Trophoblast cell (in vitro differentiated cells and primary cell): ENCODE data around the gene MELTF.
"Not testable (repeated sequence)": the region's sequence is repeated elsewhere in the genome, so short reads cannot be mapped to it uniquely, and the experiment has no call there.

Source experiments
- DNase-seq, 2 donors: peaks; one replicate each; pipeline ENCODE4 v3.0.0-alpha.2; 2016
- H2AFZ ChIP-seq: 2 replicates; pipeline ENCODE4 v1.6.1; 2013; ENCODE audit warnings: low read length, moderate library complexity, mild to moderate bottlenecking; ENCODE audit not compliant: insufficient read depth, poor library complexity
- H2AK5ac ChIP-seq: 2 replicates; pipeline ENCODE4 v1.6.1; 2013; ENCODE audit warnings: mild to moderate bottlenecking, low read length
- H2BK120ac ChIP-seq: 2 replicates; pipeline ENCODE4 v1.6.1; 2013; ENCODE audit warnings: low read length, mild to moderate bottlenecking, moderate library complexity; ENCODE audit not compliant: insufficient read depth, poor library complexity
- H2BK12ac ChIP-seq: 2 replicates; pipeline ENCODE4 v1.6.1; 2013; ENCODE audit warnings: mild to moderate bottlenecking, low read length, moderate library complexity
- H2BK5ac ChIP-seq: 2 replicates; pipeline ENCODE4 v1.6.1; 2013; ENCODE audit warnings: low read length, low read depth, moderate library complexity, mild to moderate bottlenecking; ENCODE audit not compliant: poor library complexity
- H3K14ac ChIP-seq: 2 replicates; pipeline ENCODE4 v1.6.1; 2013; ENCODE audit warnings: mild to moderate bottlenecking, low read length
- H3K18ac ChIP-seq: 2 replicates; pipeline ENCODE4 v1.6.1; 2013; ENCODE audit warnings: mild to moderate bottlenecking, low read length
- H3K23ac ChIP-seq: 2 replicates; pipeline ENCODE4 v1.6.1; 2013; ENCODE audit warnings: low read length
- H3K27ac ChIP-seq: 2 replicates; pipeline ENCODE4 v1.5.1; 2013; ENCODE audit warnings: low read depth, mild to moderate bottlenecking, inconsistent platforms, low read length, moderate library complexity
- H3K27me3 ChIP-seq: 2 replicates; pipeline ENCODE4 v1.6.1; 2013; ENCODE audit warnings: inconsistent platforms, mild to moderate bottlenecking, low read length, moderate library complexity; ENCODE audit not compliant: insufficient read depth
- H3K36me3 ChIP-seq, 2 experiments: 1 replicate in 1 of 2; 2 replicates in 1 of 2; pipeline ENCODE4 v1.6.1; 2013; ENCODE audit warnings: low read length in 2 of 2, mild to moderate bottlenecking in 2 of 2, moderate library complexity in 1 of 2; ENCODE audit not compliant: insufficient read depth in 2 of 2, control insufficient read depth in 1 of 2
- H3K4ac ChIP-seq: 2 replicates; pipeline ENCODE4 v1.6.1; 2013; ENCODE audit warnings: low read depth, mild to moderate bottlenecking, low read length, moderate library complexity
- H3K4me1 ChIP-seq, 2 experiments: 1 replicate in 1 of 2; 2 replicates in 1 of 2; pipeline ENCODE4 v1.6.1; 2013; ENCODE audit warnings: low read length in 2 of 2, mild to moderate bottlenecking in 2 of 2, moderate library complexity in 1 of 2; ENCODE audit not compliant: insufficient read depth in 2 of 2, control insufficient read depth in 1 of 2
- H3K4me2 ChIP-seq: 2 replicates; pipeline ENCODE4 v1.6.1; 2013; ENCODE audit warnings: inconsistent platforms, mild to moderate bottlenecking, low read length, moderate library complexity
- H3K4me3 ChIP-seq: 2 replicates; pipeline ENCODE4 v1.5.1; 2013; ENCODE audit warnings: mild to moderate bottlenecking, low read depth, low read length, inconsistent platforms
- H3K79me1 ChIP-seq: one replicate; pipeline ENCODE4 v1.6.1; 2013; ENCODE audit warnings: low read length
- H3K79me2 ChIP-seq: 2 replicates; pipeline ENCODE4 v1.6.1; 2013; ENCODE audit warnings: low read length, mild to moderate bottlenecking; ENCODE audit not compliant: control insufficient read depth, insufficient read depth, poor library complexity
- H3K9ac ChIP-seq: 2 replicates; pipeline ENCODE4 v1.6.1; 2013; ENCODE audit warnings: mild to moderate bottlenecking, low read length
- H3K9me3 ChIP-seq: 2 replicates; pipeline ENCODE4 v1.6.1; 2013; ENCODE audit warnings: low read depth, mild to moderate bottlenecking, control low read depth, inconsistent platforms, low read length; ENCODE audit not compliant: insufficient read depth
- H4K12ac ChIP-seq: 2 replicates; pipeline ENCODE4 v1.6.1; 2013; ENCODE audit warnings: low read depth, mild to moderate bottlenecking, low read length, moderate library complexity
- H4K8ac ChIP-seq: 2 replicates; pipeline ENCODE4 v1.6.1; 2013; ENCODE audit warnings: low read depth, mild to moderate bottlenecking, low read length, moderate library complexity
- H4K91ac ChIP-seq: one replicate; pipeline ENCODE4 v1.6.1; 2013; ENCODE audit warnings: low read depth, mild to moderate bottlenecking, low read length, moderate library complexity
- WGBS: extraction: QIAGEN DNeasy Blood & Tissue Kit; methylation state at CpG from one replicate; pipeline ENCODE4 v1.1.7; 2013; ENCODE audit warnings: missing lambda C conversion rate; ENCODE audit not compliant: insufficient read length, insufficient coverage; ENCODE audit errors: extremely low coverage; 5-methylcytosine and 5-hydroxymethylcytosine counted together

MELTF gene

GRCh38 chr3:197062446-197062845, 32.8 kb upstream of the MELTF start:
- Histone ChIP-seq H4K8ac (no peak overlapping the region), H2AFZ (no peak overlapping the region), H4K12ac (no peak overlapping the region), H2BK120ac (no peak overlapping the region), H3K79me1 (no peaks in the 10 kb centered on the region), H4K91ac (no peak overlapping the region), H3K9me3 (no peaks in the 10 kb centered on the region), H3K14ac (no peak overlapping the region), H3K27ac (no peak overlapping the region), H2BK12ac (no peak overlapping the region), H3K4me1 (no peaks in the 10 kb centered on the region), H3K9ac (no peak overlapping the region), H3K4me3 (no peak overlapping the region), H3K23ac (no peak overlapping the region), H2BK5ac (no peak overlapping the region), H3K36me3 (peaks cover 9 to 13% of the 10 kb centered on the region in 2 experiments), H2AK5ac (no peak overlapping the region), H3K4me2 (no peak overlapping the region), H3K79me2 (no peaks in the 10 kb centered on the region), H3K27me3 (no peaks in the 10 kb centered on the region), H3K18ac (no peak overlapping the region), H3K4ac (no peak overlapping the region)
- no peak for DNase-seq
- no CpG with 5 or more reads among the region's 4 CpGs for whole genome bisulfite sequencing

GRCh38 chr3:197051637-197052036, 22.0 kb upstream of the MELTF start:
- not testable (repeated sequence) for H3K4me2 ChIP-seq, H3K27ac ChIP-seq, H3K4me1 ChIP-seq, H2BK12ac ChIP-seq, H3K23ac ChIP-seq, H4K12ac ChIP-seq, H4K8ac ChIP-seq, H3K79me2 ChIP-seq, H3K9ac ChIP-seq, H2AFZ ChIP-seq, H2BK5ac ChIP-seq, H4K91ac ChIP-seq, H3K18ac ChIP-seq, H3K79me1 ChIP-seq, H3K9me3 ChIP-seq, H3K4me3 ChIP-seq, H3K27me3 ChIP-seq, H2AK5ac ChIP-seq, H2BK120ac ChIP-seq, H3K4ac ChIP-seq, H3K14ac ChIP-seq
- H3K36me3 ChIP-seq: peaks cover 17 to 23% of the 10 kb centered on the region in 2 experiments
- peak; percentile 15 to 72 for DNase-seq
- WGBS: no CpG with 5 or more reads among the region's 6 CpGs

GRCh38 chr3:197050511-197050910, 20.9 kb upstream of the MELTF start:
- Histone ChIP-seq H3K14ac (no peak overlapping the region), H3K36me3 (peaks cover 17 to 20% of the 10 kb centered on the region in 2 experiments), H3K9me3 (no peaks in the 10 kb centered on the region), H3K4ac (no peak overlapping the region), H2AFZ (no peak overlapping the region), H2BK120ac (no peak overlapping the region), H3K4me3 (no peak overlapping the region), H4K12ac (no peak overlapping the region), H3K4me2 (no peak overlapping the region), H2BK12ac (no peak overlapping the region), H3K79me1 (no peaks in the 10 kb centered on the region), H2BK5ac (no peak overlapping the region), H3K27ac (no peak overlapping the region), H3K9ac (no peak overlapping the region), H3K4me1 (no peaks in the 10 kb centered on the region), H3K23ac (no peak overlapping the region), H2AK5ac (no peak overlapping the region), H4K8ac (no peak overlapping the region), H3K18ac (no peak overlapping the region), H4K91ac (no peak overlapping the region), H3K27me3 (no peaks in the 10 kb centered on the region), H3K79me2 (no peaks in the 10 kb centered on the region)
- WGBS: no CpG with 5 or more reads among the region's 2 CpGs
- no peak for DNase-seq

- Histone ChIP-seq H3K14ac (no peak overlapping the region), H3K4me1 (no peaks in the 10 kb centered on the region), H3K9me3 (no peaks in the 10 kb centered on the region), H2BK5ac (no peak overlapping the region), H3K23ac (no peak overlapping the region), H4K8ac (no peak overlapping the region), H3K4ac (no peak overlapping the region), H3K27ac (no peak overlapping the region), H3K18ac (no peak overlapping the region), H3K4me2 (no peak overlapping the region), H2AFZ (no peak overlapping the region), H3K9ac (no peak overlapping the region), H3K79me1 (no peaks in the 10 kb centered on the region), H3K79me2 (no peaks in the 10 kb centered on the region), H4K91ac (no peak overlapping the region), H3K4me3 (no peak overlapping the region), H2BK12ac (no peak overlapping the region), H2BK120ac (no peak overlapping the region), H4K12ac (no peak overlapping the region), H3K36me3 (peaks cover 0 to 5% of the 10 kb centered on the region in 2 experiments), H2AK5ac (no peak overlapping the region), H3K27me3 (no peaks in the 10 kb centered on the region)
- DNase-seq: no peak
- no CpG with 5 or more reads among the region's 4 CpGs for WGBS
Measured at GRCh38 chr3:197042539-197042938, 12.9 kb upstream of the MELTF start.
